GM23248 (cell line): ENCODE measurements around the gene MDGA2. TPM values are rescaled to one million over a fixed set of nuclear protein-coding genes. Genes with fewer than 3 reads are reported as not detected.

Experiments used
- DNase-seq: peaks from one replicate; pipeline ENCODE4 v3.0.0-alpha.2; 2015
- H2AFZ ChIP-seq: fragments of 200-600 bp; sonication (generic); 2 replicates; pipeline ENCODE4 v1.6.1; 2016; ENCODE audit warnings: antibody characterized with exemption
- H3F3A ChIP-seq: fragments of 200-600 bp; sonication (generic); 2 replicates; pipeline ENCODE4 v1.6.1; 2016; ENCODE audit warnings: mild to moderate bottlenecking, antibody characterized with exemption, mixed run types; ENCODE audit not compliant: insufficient read depth
- H3K27ac ChIP-seq: fragments of 200-600 bp; sonication (generic); 2 replicates; pipeline ENCODE4 v1.5.1; 2016; ENCODE audit warnings: mild to moderate bottlenecking
- H3K27me3 ChIP-seq: fragments of 200-600 bp; sonication (generic); replicated peaks from 2 replicates; pipeline ENCODE4 v1.6.1; 2016; ENCODE audit warnings: mild to moderate bottlenecking; ENCODE audit not compliant: insufficient read depth
- H3K36me3 ChIP-seq: fragments of 200-600 bp; sonication (generic); 2 replicates; pipeline ENCODE4 v1.6.1; 2016; ENCODE audit warnings: low read depth, mild to moderate bottlenecking
- H3K4me1 ChIP-seq: fragments of 200-600 bp; sonication (generic); 2 replicates; pipeline ENCODE4 v1.6.1; 2016; ENCODE audit warnings: mild to moderate bottlenecking; ENCODE audit not compliant: insufficient read depth
- H3K4me2 ChIP-seq: fragments of 200-600 bp; sonication (generic); one replicate; pipeline ENCODE4 v1.6.1; 2016; ENCODE audit warnings: mild to moderate bottlenecking; ENCODE audit not compliant: unreplicated experiment
- H3K4me3 ChIP-seq: fragments of 200-600 bp; sonication (generic); 2 replicates; pipeline ENCODE4 v1.5.1; 2016; ENCODE audit warnings: mild to moderate bottlenecking
- H3K79me2 ChIP-seq: fragments of 200-600 bp; sonication (generic); 2 replicates; pipeline ENCODE4 v1.6.1; 2016; ENCODE audit warnings: mild to moderate bottlenecking; ENCODE audit not compliant: insufficient read depth
- H3K9ac ChIP-seq: fragments of 200-600 bp; sonication (generic); 2 replicates; pipeline ENCODE4 v1.6.1; 2016; ENCODE audit warnings: mild to moderate bottlenecking
- H3K9me2 ChIP-seq: fragments of 200-600 bp; sonication (generic); 2 replicates; pipeline ENCODE4 v1.6.1; 2016; ENCODE audit warnings: mixed run types, mild to moderate bottlenecking, moderate library complexity; ENCODE audit not compliant: insufficient read depth
- H3K9me3 ChIP-seq: fragments of 200-600 bp; sonication (generic); one replicate; pipeline ENCODE4 v1.6.1; 2017; ENCODE audit warnings: low read depth
- H4K20me1 ChIP-seq: fragments of 200-600 bp; sonication (generic); 2 replicates; pipeline ENCODE4 v1.6.0; 2016; ENCODE audit not compliant: insufficient read depth
- EZH2 ChIP-seq: fragments of 200-600 bp; sonication (generic); IDR thresholded peaks from 2 replicates; pipeline ENCODE4 v1.6.1; 2018; ENCODE audit warnings: antibody characterized with exemption, mild to moderate bottlenecking; ENCODE audit not compliant: insufficient read depth, poor library complexity, severe bottlenecking
- EZH2phosphoT487 ChIP-seq: fragments of 200-600 bp; sonication (generic); IDR thresholded peaks from 2 replicates; pipeline ENCODE4 v1.6.1; 2018; ENCODE audit warnings: antibody characterized with exemption, moderate library complexity, mild to moderate bottlenecking, low read depth; ENCODE audit not compliant: insufficient read depth
- whole genome bisulfite sequencing, 2 experiments: methylation state at CpG; one replicate each; pipeline ENCODE4 v1.1.6; 2015 to 2017; ENCODE audit warnings: low lambda C conversion rate in 2 of 2, low coverage in 1 of 2; ENCODE audit errors: missing lambda C conversion rate in 2 of 2; 5-methylcytosine and 5-hydroxymethylcytosine counted together
- in situ Hi-C: fragments of 300-500 bp; cut with MboI; formaldehyde crosslinking; loops from 2 replicates; pipeline ENCODE4 v1.15.0; 2020
- polyA plus RNA-seq: library from polyadenylated mRNA; unstranded; fragments of >200 nt; fragmentation: Nextera tagmentation; extraction: Ambion mirVana; gene quantifications from 2 replicates; pipeline ENCODE4 v1.2.1, GENCODE V29; 2016
- total RNA-seq: library from RNA; depleted of rRNA; stranded (reverse); fragments of >200 nt; shearing (Covaris generic); gene quantifications from 2 replicates; pipeline ENCODE4 v1.2.3, GENCODE V29; 2014

MDGA2 gene
- total and polyA plus RNA-seq, 2 experiments from 2014 or later: not detected

GRCh38 chr14:47606566-47606965 lies 68.8 kb downstream of the MDGA2 start:
- Histone ChIP-seq H3K79me2 (no peaks in the 10 kb centered on the region), H2AFZ (no peak overlapping the region), H3K4me2 (no peak overlapping the region), H3K4me1 (no peaks in the 10 kb centered on the region), H3K27ac (no peak overlapping the region), H3K36me3 (no peaks in the 10 kb centered on the region), H3K9me3 (no peaks in the 10 kb centered on the region), H4K20me1 (no peaks in the 10 kb centered on the region), H3K27me3 (no peaks in the 10 kb centered on the region), H3K9ac (no peak overlapping the region), H3K4me3 (no peak overlapping the region), H3F3A (no peaks in the 10 kb centered on the region), H3K9me2 (no peaks in the 10 kb centered on the region)
- WGBS, 2 experiments: 20 to 35% methylated on average over 3 of the region's 3 CpGs
- TF ChIP-seq EZH2: no peak
- no peak for TF ChIP-seq EZH2phosphoT487
- in situ Hi-C loops: no loop called here
- no peak for DNase-seq

DNA sequence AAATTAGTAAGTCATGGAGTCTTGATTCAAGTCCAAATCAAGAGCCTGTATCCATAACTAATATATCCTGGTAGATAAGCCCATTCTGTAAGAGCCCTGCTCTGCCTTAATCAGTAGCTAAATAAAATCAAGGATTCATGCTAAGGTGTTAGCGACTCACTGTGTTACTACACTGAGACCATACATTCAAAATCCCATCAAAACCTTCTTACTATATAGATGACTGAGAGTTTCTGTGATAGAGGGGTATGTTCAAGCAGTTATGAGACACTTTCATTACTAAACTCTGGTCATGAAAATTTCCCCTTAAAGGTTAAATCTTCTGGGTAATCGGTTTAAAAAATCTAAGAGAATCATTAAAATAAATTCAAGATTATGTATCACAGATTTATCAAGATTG lies 78.5 kb downstream of the MDGA2 start:
- 11 to 12% methylated on average over 2 of the region's 2 CpGs for WGBS, 2 experiments
- H3K27ac ChIP-seq: no peak overlapping the region
- no peak overlapping the region for H3K4me2 ChIP-seq
- in situ Hi-C loops: no loop called here
- no peaks in the 10 kb centered on the region for H3K36me3 ChIP-seq
- H3K4me1 ChIP-seq: no peaks in the 10 kb centered on the region
- no peak for DNase-seq
- H3F3A ChIP-seq: no peaks in the 10 kb centered on the region
- no peak overlapping the region for H3K9ac ChIP-seq
- no peaks in the 10 kb centered on the region for H3K27me3 ChIP-seq
- no peak overlapping the region for H2AFZ ChIP-seq
- H3K9me2 ChIP-seq: no peaks in the 10 kb centered on the region
- TF ChIP-seq EZH2phosphoT487: no peak
- TF ChIP-seq EZH2: no peak
- no peaks in the 10 kb centered on the region for H3K9me3 ChIP-seq
- no peaks in the 10 kb centered on the region for H4K20me1 ChIP-seq
- H3K4me3 ChIP-seq: no peak overlapping the region
- no peaks in the 10 kb centered on the region for H3K79me2 ChIP-seq

GRCh38 chr14:47596232-47596631 lies 79.2 kb downstream of the MDGA2 start:
- Histone ChIP-seq H3K27ac (no peak overlapping the region), H3K4me1 (no peaks in the 10 kb centered on the region), H4K20me1 (no peaks in the 10 kb centered on the region), H3K4me2 (no peak overlapping the region), H3K79me2 (no peaks in the 10 kb centered on the region), H3K4me3 (no peak overlapping the region), H3K36me3 (no peaks in the 10 kb centered on the region), H3K9me2 (no peaks in the 10 kb centered on the region), H3K27me3 (no peaks in the 10 kb centered on the region), H3F3A (no peaks in the 10 kb centered on the region), H3K9ac (no peak overlapping the region), H2AFZ (no peak overlapping the region), H3K9me3 (no peaks in the 10 kb centered on the region)
- DNase-seq: no peak
- 16 to 22% methylated on average over 3 of the region's 3 CpGs for WGBS, 2 experiments
- in situ Hi-C loops: no loop called here
- TF ChIP-seq EZH2phosphoT487 (no peak), EZH2 (no peak)

- Histone ChIP-seq H3K27ac (no peak overlapping the region), H3F3A (no peaks in the 10 kb centered on the region), H3K9ac (no peak overlapping the region), H3K27me3 (no peaks in the 10 kb centered on the region), H3K4me1 (no peaks in the 10 kb centered on the region), H3K36me3 (no peaks in the 10 kb centered on the region), H3K79me2 (no peaks in the 10 kb centered on the region), H3K9me3 (no peaks in the 10 kb centered on the region), H3K9me2 (no peaks in the 10 kb centered on the region), H3K4me2 (no peak overlapping the region), H3K4me3 (no peak overlapping the region), H4K20me1 (no peaks in the 10 kb centered on the region), H2AFZ (no peak overlapping the region)
- no peak for TF ChIP-seq EZH2
- no peak for TF ChIP-seq EZH2phosphoT487
- no peak for DNase-seq
- in situ Hi-C loops: no loop called here
- WGBS, 2 experiments: 12 to 26% methylated on average over 1 of the region's 1 CpG
Measured at GRCh38 chr14:47595552-47595951, 79.9 kb downstream of the MDGA2 start.

DNA sequence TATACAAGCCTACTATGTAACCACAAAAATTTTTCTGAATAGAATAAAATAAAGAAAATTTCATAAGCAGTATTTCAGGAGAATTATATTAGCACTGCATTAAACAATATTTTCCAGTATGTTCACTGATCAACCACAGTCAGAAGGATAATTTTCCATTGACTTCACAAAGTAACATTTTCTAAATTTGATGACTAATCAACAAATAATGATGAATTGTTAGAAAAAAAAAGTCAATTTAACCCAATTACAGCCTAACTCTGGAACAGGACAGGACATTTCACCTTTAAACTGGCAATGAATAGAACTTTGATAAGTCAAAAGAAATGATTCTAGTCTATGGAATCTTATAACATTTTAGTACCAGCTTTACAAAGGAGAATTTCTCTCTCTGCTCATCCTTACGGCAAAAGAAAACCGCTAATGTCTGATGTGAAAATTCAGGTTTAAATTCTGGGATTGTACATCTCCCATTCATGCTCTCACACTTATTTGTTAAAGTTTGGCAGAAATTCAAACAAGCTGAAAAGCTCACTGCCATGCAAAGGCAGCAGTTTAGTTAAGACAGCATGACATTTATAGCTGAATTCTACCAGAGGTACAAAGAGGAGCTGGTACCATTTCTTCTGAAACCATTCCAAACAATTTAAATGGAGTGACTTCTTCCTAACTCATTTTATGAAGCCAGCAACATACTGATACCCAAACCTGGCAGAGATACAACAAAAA lies 84.5 kb downstream of the MDGA2 start:
- H2AFZ ChIP-seq: no peak overlapping the region
- H3K9me2 ChIP-seq: no peaks in the 10 kb centered on the region
- no peaks in the 10 kb centered on the region for H3K79me2 ChIP-seq
- no peak overlapping the region for H3K9ac ChIP-seq
- H3K4me1 ChIP-seq: no peaks in the 10 kb centered on the region
- DNase-seq: no peak
- TF ChIP-seq EZH2phosphoT487: no peak
- H3F3A ChIP-seq: no peaks in the 10 kb centered on the region
- H3K9me3 ChIP-seq: no peaks in the 10 kb centered on the region
- no peaks in the 10 kb centered on the region for H3K27me3 ChIP-seq
- in situ Hi-C loops: no loop called here
- WGBS, 2 experiments: 10% methylated on average over 2 of the region's 2 CpGs
- H3K4me3 ChIP-seq: no peak overlapping the region
- H3K4me2 ChIP-seq: no peak overlapping the region
- no peaks in the 10 kb centered on the region for H3K36me3 ChIP-seq
- H4K20me1 ChIP-seq: no peaks in the 10 kb centered on the region
- no peak overlapping the region for H3K27ac ChIP-seq
